Endothelial cell of umbilical vein (primary cell): Measurements from ENCODE around the gene MAP2K4. TPM values are rescaled to one million over a fixed set of nuclear protein-coding genes. Genes with fewer than 3 reads are reported as not detected.

Experiments used
- BruUV-seq: library from RNA; stranded (reverse); fragments of 400-500 nt; replicated peaks from 2 replicates; lab custom pipeline; 2021; lab: Mats Ljungman, UMichigan
- CTCF ChIA-PET: fragments of 300-600, 350-600 bp; sonication (Branson Sonifier 250); formaldehyde crosslinking; loops from one replicate; lab custom pipeline; 2021; ENCODE audit warnings: antibody characterized with exemption, inconsistent platforms; lab: Charles Lee
- POLR2A ChIA-PET: fragments of 300-600, 350-600 bp; sonication (Branson Sonifier 250); formaldehyde crosslinking; loops from one replicate; lab custom pipeline; 2021; ENCODE audit warnings: antibody characterized with exemption, inconsistent platforms; lab: Charles Lee
- DNase-seq: peaks from one replicate; pipeline ENCODE4 v3.0.0-alpha.2; 2011; ENCODE audit warnings: low read depth, low spot score
- FAIRE-seq: peaks from 2 replicates; lab custom pipeline; 2011; peaks lifted over from hg19 to GRCh38; lab: Jason Lieb, UNC
- H2AFZ ChIP-seq: 2 replicates; pipeline ENCODE4 v1.6.0; 2012; ENCODE audit warnings: low read depth, low read length, control low read depth, inconsistent platforms
- H3K27ac ChIP-seq: 2 replicates; pipeline ENCODE4 v1.5.1; 2011; ENCODE audit warnings: low read depth, mild to moderate bottlenecking, control low read depth, low read length, moderate library complexity; ENCODE audit not compliant: insufficient read depth
- H3K27me3 ChIP-seq, 2 experiments: 2 replicates each; pipeline versions ENCODE4 v1.6.0 to v1.6.1; 2011; ENCODE audit warnings: low read length in 2 of 2, mixed read lengths in 1 of 2; ENCODE audit not compliant: control insufficient read depth in 2 of 2, insufficient read depth in 2 of 2
- H3K36me3 ChIP-seq, 2 experiments: 2 replicates in 1 of 2; 3 replicates in 1 of 2; pipeline ENCODE4 v1.5.1; 2011; ENCODE audit warnings: low read length in 2 of 2, mild to moderate bottlenecking in 1 of 2, moderate library complexity in 1 of 2; ENCODE audit not compliant: control insufficient read depth in 2 of 2, insufficient read depth in 2 of 2; ENCODE audit errors: extremely low read depth in 1 of 2
- H3K4me1 ChIP-seq: 3 replicates; pipeline ENCODE4 v1.5.1; 2011; ENCODE audit warnings: mild to moderate bottlenecking, low read length; ENCODE audit not compliant: control insufficient read depth, insufficient read depth; ENCODE audit errors: extremely low read depth
- H3K4me2 ChIP-seq: 2 replicates; pipeline ENCODE4 v1.6.1; 2011; ENCODE audit warnings: low read length, control low read depth, mixed read lengths; ENCODE audit not compliant: insufficient read depth
- H3K4me3 ChIP-seq, 3 experiments: fragments of 200-600 bp in 1 of 3; sonication (generic), shearing (Covaris generic) in 1 of 3; replicated peaks in 1 of 3; 2 replicates each; pipeline ENCODE4 v1.5.1; 2011 to 2016; ENCODE audit warnings: control low read depth in 3 of 3, low read length in 3 of 3, mild to moderate bottlenecking in 2 of 3, inconsistent platforms in 1 of 3, low read depth in 1 of 3, moderate library complexity in 1 of 3; ENCODE audit not compliant: insufficient read depth in 1 of 3
- H3K79me2 ChIP-seq: 2 replicates; pipeline ENCODE4 v1.6.0; 2012; ENCODE audit warnings: low read length, inconsistent platforms; ENCODE audit not compliant: control insufficient read depth, insufficient read depth
- H3K9ac ChIP-seq: replicated peaks from 2 replicates; pipeline ENCODE3; 2011; ENCODE audit warnings: low read length, control low read depth; ENCODE audit not compliant: insufficient read depth; ENCODE audit errors: extremely low read depth
- H3K9me1 ChIP-seq: replicated peaks from 3 replicates; pipeline ENCODE4 v1.6.0; 2011; ENCODE audit warnings: mild to moderate bottlenecking, low read length; ENCODE audit not compliant: control insufficient read depth, insufficient read depth; ENCODE audit errors: extremely low read depth
- H3K9me3 ChIP-seq: replicated peaks from 2 replicates; pipeline ENCODE4 v1.5.1; 2012; ENCODE audit warnings: low read length, inconsistent platforms; ENCODE audit not compliant: control insufficient read depth, insufficient read depth
- H4K20me1 ChIP-seq: replicated peaks from 2 replicates; pipeline ENCODE3; 2011; ENCODE audit warnings: mild to moderate bottlenecking, low read length; ENCODE audit not compliant: control insufficient read depth, insufficient read depth; ENCODE audit errors: extremely low read depth
- EZH2 ChIP-seq: IDR thresholded peaks from 2 replicates; pipeline ENCODE4 v1.6.1; 2012; ENCODE audit warnings: borderline replicate concordance, low read depth, mild to moderate bottlenecking, moderate library complexity, low read length, inconsistent platforms; ENCODE audit not compliant: severe bottlenecking
- FOS ChIP-seq: IDR thresholded peaks from 2 replicates; pipeline ENCODE4 v1.6.1; 2011; ENCODE audit warnings: mild to moderate bottlenecking, low read length, moderate library complexity, borderline replicate concordance; ENCODE audit not compliant: insufficient read depth
- GATA2 ChIP-seq: IDR thresholded peaks from 2 replicates; pipeline ENCODE4 v1.7.0; 2011; ENCODE audit warnings: low read depth, mild to moderate bottlenecking, moderate library complexity, mixed read lengths, low read length; ENCODE audit not compliant: insufficient read length, insufficient read depth
- JUN ChIP-seq: IDR thresholded peaks from 2 replicates; pipeline ENCODE4 v1.6.1; 2011; ENCODE audit warnings: borderline replicate concordance, low read depth; ENCODE audit not compliant: insufficient read length, insufficient read depth
- MYC ChIP-seq: IDR thresholded peaks from one replicate; pipeline ENCODE4 v1.6.1; 2011; ENCODE audit warnings: mild to moderate bottlenecking, low read depth, low read length
- POLR2A ChIP-seq: IDR thresholded peaks from 2 replicates; pipeline ENCODE4 v1.6.1; 2012; ENCODE audit warnings: low read depth, mild to moderate bottlenecking, control low read depth, low read length
- POLR2AphosphoS5 ChIP-seq: IDR thresholded peaks from 2 replicates; pipeline ENCODE4 v1.6.1; 2012; ENCODE audit warnings: low read depth, mild to moderate bottlenecking, control low read depth, low read length, moderate library complexity; ENCODE audit not compliant: insufficient read depth
- dilution Hi-C: fragments of 300-500 bp; cut with MboI; formaldehyde crosslinking; loops from one replicate; pipeline ENCODE4 v1.15.0; 2019; ENCODE audit warnings: low sequenced_read_pairs; ENCODE audit not compliant: extremely low pct_ligation_motif_present
- intact Hi-C: fragments of 100-400 bp; cut with micrococcal nuclease; formaldehyde crosslinking; loops from one replicate; pipeline ENCODE4 v1.10.0; 2022
- polyA plus RNA-seq, 4 experiments: library from polyadenylated mRNA; depleted of rRNA in 3 of 4; stranded (reverse) in 3 of 4; unstranded in 1 of 4; fragments of >200 nt; gene quantifications; 2 replicates each; pipeline versions ENCODE4 v1.2.1 to v1.2.3, GENCODE V29; 2011 to 2012; ENCODE audit warnings: missing spikeins in 1 of 4
- total RNA-seq: library from RNA; stranded (reverse); gene quantifications from 2 replicates; pipeline ENCODE4 v1.2.3, GENCODE V29; 2021
- TF ChIP-seq, protein P1 (sequence below): IDR thresholded peaks from 2 replicates; pipeline ENCODE4 v1.6.1; 2011; ENCODE audit not compliant: insufficient read depth, insufficient read length
- TF ChIP-seq, protein P2 (sequence below), 2 donors: IDR thresholded peaks; 1 replicate in 1 of 2; 2 replicates in 1 of 2; pipeline ENCODE4 v1.5.1; 2011; ENCODE audit warnings: low read length in 2 of 2, mild to moderate bottlenecking in 2 of 2, moderate library complexity in 2 of 2, control low read depth in 1 of 2, inconsistent platforms in 1 of 2, low read depth in 1 of 2; ENCODE audit not compliant: insufficient read depth in 1 of 2; ENCODE audit errors: extremely low read depth in 1 of 2

The MAP2K4 gene
- total and polyA plus RNA-seq, 2 donors (not counting 3 experiments of a cell fraction or from before 2014, with no cell fraction given) = 8.6 to 17.5 TPM

DNA sequence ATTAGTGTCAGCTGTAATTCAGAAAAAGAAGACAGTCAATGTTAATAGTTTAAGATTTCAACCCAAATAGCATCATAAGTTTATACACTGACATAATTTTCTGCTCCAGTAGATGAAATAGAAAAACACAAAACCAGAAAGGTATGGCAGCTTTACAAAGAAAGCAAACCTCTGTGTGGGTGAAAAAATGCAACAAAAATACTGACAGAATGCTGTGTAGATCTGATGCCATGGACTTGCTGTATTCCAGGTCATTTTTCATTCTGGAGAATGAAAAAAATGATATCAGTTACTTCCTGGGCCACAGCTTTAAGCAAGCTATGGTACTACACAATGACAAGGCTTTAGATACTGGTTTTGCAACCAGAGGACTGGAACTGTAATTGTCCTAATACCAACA lies 116.0 kb downstream of the MAP2K4 start:
- no peak for FAIRE-seq

More for the DNA sequence above, 116.0 kb downstream of the MAP2K4 start:
- no peak overlapping the region for H3K9ac ChIP-seq
- no TSS peak for BruUV-seq
- no peaks in the 10 kb centered on the region for H3K27me3 ChIP-seq
- no peaks in the 10 kb centered on the region for H3K79me2 ChIP-seq
- dilution Hi-C loops = no loop called here
- DNase-seq = no peak
- ChIA-PET POLR2A (no interaction called here), CTCF (no interaction called here)
- H3K9me3 ChIP-seq = no peaks in the 10 kb centered on the region
- no peak overlapping the region for H3K27ac ChIP-seq
- TF ChIP-seq, protein P1, sequence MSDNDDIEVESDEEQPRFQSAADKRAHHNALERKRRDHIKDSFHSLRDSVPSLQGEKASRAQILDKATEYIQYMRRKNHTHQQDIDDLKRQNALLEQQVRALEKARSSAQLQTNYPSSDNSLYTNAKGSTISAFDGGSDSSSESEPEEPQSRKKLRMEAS = no peak
- TF ChIP-seq FOS (no peak), JUN (no peak), EZH2 (no peak), MYC (no peak), GATA2 (no peak), POLR2A (no peak), POLR2AphosphoS5 (no peak)
- TF ChIP-seq, protein P2, sequence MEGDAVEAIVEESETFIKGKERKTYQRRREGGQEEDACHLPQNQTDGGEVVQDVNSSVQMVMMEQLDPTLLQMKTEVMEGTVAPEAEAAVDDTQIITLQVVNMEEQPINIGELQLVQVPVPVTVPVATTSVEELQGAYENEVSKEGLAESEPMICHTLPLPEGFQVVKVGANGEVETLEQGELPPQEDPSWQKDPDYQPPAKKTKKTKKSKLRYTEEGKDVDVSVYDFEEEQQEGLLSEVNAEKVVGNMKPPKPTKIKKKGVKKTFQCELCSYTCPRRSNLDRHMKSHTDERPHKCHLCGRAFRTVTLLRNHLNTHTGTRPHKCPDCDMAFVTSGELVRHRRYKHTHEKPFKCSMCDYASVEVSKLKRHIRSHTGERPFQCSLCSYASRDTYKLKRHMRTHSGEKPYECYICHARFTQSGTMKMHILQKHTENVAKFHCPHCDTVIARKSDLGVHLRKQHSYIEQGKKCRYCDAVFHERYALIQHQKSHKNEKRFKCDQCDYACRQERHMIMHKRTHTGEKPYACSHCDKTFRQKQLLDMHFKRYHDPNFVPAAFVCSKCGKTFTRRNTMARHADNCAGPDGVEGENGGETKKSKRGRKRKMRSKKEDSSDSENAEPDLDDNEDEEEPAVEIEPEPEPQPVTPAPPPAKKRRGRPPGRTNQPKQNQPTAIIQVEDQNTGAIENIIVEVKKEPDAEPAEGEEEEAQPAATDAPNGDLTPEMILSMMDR (IDR thresholded peaks at IDR 0.05; ENCODE audit: extremely low read depth in 1 of 2, insufficient read depth in 1 of 2, low read depth in 1 of 2, low read length in 2 of 2) = no peak
- H3K4me2 ChIP-seq = no peak overlapping the region
- no peaks in the 10 kb centered on the region for H3K4me1 ChIP-seq
- H4K20me1 ChIP-seq = no peaks in the 10 kb centered on the region
- intact Hi-C loops = no loop called here
- H3K4me3 ChIP-seq = no peak overlapping the region
- H2AFZ ChIP-seq = no peak overlapping the region
- peaks cover under 1 to 9% of the 10 kb centered on the region in 2 experiments for H3K36me3 ChIP-seq
- H3K9me1 ChIP-seq = no peaks in the 10 kb centered on the region
